NCI-H1048 (cell line): Measurements from ENCODE around the gene SPC25.
"Not testable (repeated sequence)": the region's sequence is repeated elsewhere in the genome, so short reads cannot be mapped to it uniquely, and the experiment has no call there.

Source experiments
- DNase-seq: peaks from one replicate; lab custom pipeline; 2025; lab: John Stamatoyannopoulos, UW

SPC25 gene

GRCh38 chr2:168890006-168890782, at the start of gene SPC25:
Gene SPC25 (minus strand): TSS chr2:168890430. CDS start chr2:168889519, 911 bp downstream.
- DNase-seq: peak; percentile 87

- no peak for DNase-seq
Measured at GRCh38 chr2:168939918-168940317, 49.7 kb upstream of the SPC25 start.

- DNase-seq: no peak
Measured at GRCh38 chr2:168939061-168939460, 48.8 kb upstream of the SPC25 start.

GRCh38 chr2:168935810-168936581, 45.8 kb upstream of the SPC25 start:
- no peak for DNase-seq

GRCh38 chr2:168934826-168935225, 44.6 kb upstream of the SPC25 start:
- DNase-seq: no peak

- DNase-seq: not testable (repeated sequence)
Measured at GRCh38 chr2:168932174-168932573, 41.9 kb upstream of the SPC25 start.

- DNase-seq: no peak
Measured at GRCh38 chr2:168930242-168930641, 40.0 kb upstream of the SPC25 start.

- DNase-seq: no peak
Measured at GRCh38 chr2:168929031-168929430, 38.8 kb upstream of the SPC25 start.

- no peak for DNase-seq
Measured at GRCh38 chr2:168928113-168928831, 38.0 kb upstream of the SPC25 start.

- no peak for DNase-seq
Measured at GRCh38 chr2:168926621-168927386, 36.6 kb upstream of the SPC25 start.

GRCh38 chr2:168920504-168921157, 30.4 kb upstream of the SPC25 start:
- DNase-seq: no peak

GRCh38 chr2:168916331-168916675, 26.1 kb upstream of the SPC25 start:
- no peak for DNase-seq

- DNase-seq: no peak
Measured at GRCh38 chr2:168915441-168916330, 25.5 kb upstream of the SPC25 start.

GRCh38 chr2:168913495-168913894, 23.3 kb upstream of the SPC25 start:
- DNase-seq: no peak

GRCh38 chr2:168912901-168913369, 22.7 kb upstream of the SPC25 start:
- no peak for DNase-seq

- DNase-seq: no peak
Measured at GRCh38 chr2:168912466-168912865, 22.2 kb upstream of the SPC25 start.

GRCh38 chr2:168910330-168910729, 20.1 kb upstream of the SPC25 start:
- no peak for DNase-seq

- DNase-seq: no peak
Measured at GRCh38 chr2:168907940-168908662, 17.9 kb upstream of the SPC25 start.

GRCh38 chr2:168904358-168904757, 14.1 kb upstream of the SPC25 start:
- no peak for DNase-seq

- no peak for DNase-seq
Measured at GRCh38 chr2:168903888-168904287, 13.7 kb upstream of the SPC25 start.
